Epithelial cell of proximal tubule (primary cell): ENCODE measurements around the gene DNAH1. TPM values are rescaled to one million over a fixed set of nuclear protein-coding genes. Genes with fewer than 3 reads are reported as not detected.

ENCODE experiments used
- DNase-seq: peaks from one replicate; pipeline ENCODE4 v3.0.0-alpha.2; 2011; ENCODE audit warnings: low read depth
- H3K4me3 ChIP-seq: 2 replicates; pipeline ENCODE4 v1.5.1; 2011; ENCODE audit warnings: low read depth, mild to moderate bottlenecking, low read length
- total RNA-seq: library from RNA; depleted of rRNA; stranded (reverse); fragments of >200 nt; gene quantifications from 2 replicates; pipeline ENCODE4 v1.2.3, GENCODE V29; 2015
- TF ChIP-seq, protein P1 (sequence below): conservative IDR thresholded peaks from 2 replicates; pipeline ENCODE4 v1.5.1; 2012; ENCODE audit warnings: low read depth, mild to moderate bottlenecking, low read length

Gene DNAH1
- total RNA-seq, 1 donor from 2014 or later = 0.29 TPM

GRCh38 chr3:52396011-52396906 is 80.1 kb downstream of the DNAH1 start:
- TF ChIP-seq, protein P1, sequence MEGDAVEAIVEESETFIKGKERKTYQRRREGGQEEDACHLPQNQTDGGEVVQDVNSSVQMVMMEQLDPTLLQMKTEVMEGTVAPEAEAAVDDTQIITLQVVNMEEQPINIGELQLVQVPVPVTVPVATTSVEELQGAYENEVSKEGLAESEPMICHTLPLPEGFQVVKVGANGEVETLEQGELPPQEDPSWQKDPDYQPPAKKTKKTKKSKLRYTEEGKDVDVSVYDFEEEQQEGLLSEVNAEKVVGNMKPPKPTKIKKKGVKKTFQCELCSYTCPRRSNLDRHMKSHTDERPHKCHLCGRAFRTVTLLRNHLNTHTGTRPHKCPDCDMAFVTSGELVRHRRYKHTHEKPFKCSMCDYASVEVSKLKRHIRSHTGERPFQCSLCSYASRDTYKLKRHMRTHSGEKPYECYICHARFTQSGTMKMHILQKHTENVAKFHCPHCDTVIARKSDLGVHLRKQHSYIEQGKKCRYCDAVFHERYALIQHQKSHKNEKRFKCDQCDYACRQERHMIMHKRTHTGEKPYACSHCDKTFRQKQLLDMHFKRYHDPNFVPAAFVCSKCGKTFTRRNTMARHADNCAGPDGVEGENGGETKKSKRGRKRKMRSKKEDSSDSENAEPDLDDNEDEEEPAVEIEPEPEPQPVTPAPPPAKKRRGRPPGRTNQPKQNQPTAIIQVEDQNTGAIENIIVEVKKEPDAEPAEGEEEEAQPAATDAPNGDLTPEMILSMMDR = no peak
- DNase-seq = no peak
- no peak overlapping the region for H3K4me3 ChIP-seq

GRCh38 chr3:52396907-52397591 is 80.9 kb downstream of the DNAH1 start:
- DNase-seq = no peak
- TF ChIP-seq, protein P1 = no peak
- H3K4me3 ChIP-seq = no peak overlapping the region

DNA sequence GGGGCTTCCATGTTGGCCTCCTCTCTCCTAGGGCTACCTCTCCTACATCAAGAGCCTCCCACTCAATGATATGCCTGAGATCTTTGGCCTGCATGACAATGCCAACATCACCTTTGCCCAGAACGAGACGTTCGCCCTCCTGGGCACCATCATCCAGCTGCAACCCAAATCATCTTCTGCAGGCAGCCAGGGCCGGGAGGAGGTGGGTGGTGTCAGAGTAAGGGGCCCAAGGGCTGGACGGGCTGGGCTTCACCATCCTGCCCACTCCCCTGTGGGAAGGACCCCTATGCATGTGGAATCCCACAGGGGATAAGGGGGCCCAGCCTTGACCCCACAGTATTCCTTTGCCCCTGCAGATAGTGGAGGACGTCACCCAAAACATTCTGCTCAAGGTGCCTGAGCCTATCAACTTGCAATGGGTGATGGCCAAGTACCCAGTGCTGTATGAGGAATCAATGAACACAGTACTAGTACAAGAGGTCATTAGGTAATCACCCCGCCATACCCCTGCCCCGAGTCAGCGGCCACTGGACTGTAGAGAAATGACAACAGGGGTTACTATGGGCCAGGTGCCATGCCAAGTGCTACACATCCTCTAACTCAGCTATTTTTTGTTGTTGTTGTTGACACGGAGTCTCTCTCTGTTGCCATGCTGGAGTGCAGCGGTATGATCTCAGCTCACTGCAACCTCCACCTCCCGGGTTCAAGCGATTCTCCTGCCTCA is 81.7 kb downstream of the DNAH1 start:
- TF ChIP-seq, protein P1 = no peak
- DNase-seq = no peak
- H3K4me3 ChIP-seq = no peak overlapping the region

- DNase-seq = no peak
- TF ChIP-seq, protein P1 = no peak
Measured at GRCh38 chr3:52398670-52399081, 82.6 kb downstream of the DNAH1 start.

DNA sequence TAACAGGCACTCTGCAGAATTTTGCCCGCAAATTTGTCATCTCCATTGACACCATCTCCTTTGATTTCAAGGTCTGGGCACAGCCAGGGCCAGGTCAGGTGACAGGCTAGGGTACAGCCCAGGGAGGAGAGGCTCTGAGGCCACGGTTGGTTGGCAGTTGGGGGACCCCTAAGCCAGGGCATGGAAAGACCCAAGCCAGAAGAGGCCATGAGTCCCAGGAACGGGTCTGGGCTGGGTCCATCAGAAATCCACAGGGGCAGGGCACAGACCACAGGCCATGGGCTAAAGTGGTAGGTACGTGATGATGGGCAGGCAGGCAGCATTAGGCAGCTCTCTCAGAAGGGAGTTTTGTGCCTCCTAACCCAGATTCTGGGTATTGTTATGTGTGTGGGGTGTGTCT is 83.0 kb downstream of the DNAH1 start:
- TF ChIP-seq, protein P1 = no peak
- DNase-seq = no peak
- no peak overlapping the region for H3K4me3 ChIP-seq

More at GRCh38 chr3:52398670-52399081, 82.6 kb downstream of the DNAH1 start:
- H3K4me3 ChIP-seq = no peak overlapping the region

- H3K4me3 ChIP-seq = no peak overlapping the region
- TF ChIP-seq, protein P1 = no peak
- DNase-seq = no peak
Measured at GRCh38 chr3:52399593-52399992, 83.5 kb downstream of the DNAH1 start.
